ENCODE data around the gene APOBEC3B.
"Not testable (repeated sequence)": the region's sequence is repeated elsewhere in the genome, so short reads cannot be mapped to it uniquely, and the experiment has no call there.

APOBEC3B gene

GRCh38 chr22:38966380-38966702 is 15.8 kb upstream of the APOBEC3B start:
- no peak for DNase-seq

- no peak for DNase-seq
Observed at GRCh38 chr22:38966942-38967341, 15.2 kb upstream of the APOBEC3B start.

- peak in 1 of 51 donors; percentile 8 for DNase-seq
Observed at GRCh38 chr22:38967451-38968450, 14.4 kb upstream of the APOBEC3B start.

DNA sequence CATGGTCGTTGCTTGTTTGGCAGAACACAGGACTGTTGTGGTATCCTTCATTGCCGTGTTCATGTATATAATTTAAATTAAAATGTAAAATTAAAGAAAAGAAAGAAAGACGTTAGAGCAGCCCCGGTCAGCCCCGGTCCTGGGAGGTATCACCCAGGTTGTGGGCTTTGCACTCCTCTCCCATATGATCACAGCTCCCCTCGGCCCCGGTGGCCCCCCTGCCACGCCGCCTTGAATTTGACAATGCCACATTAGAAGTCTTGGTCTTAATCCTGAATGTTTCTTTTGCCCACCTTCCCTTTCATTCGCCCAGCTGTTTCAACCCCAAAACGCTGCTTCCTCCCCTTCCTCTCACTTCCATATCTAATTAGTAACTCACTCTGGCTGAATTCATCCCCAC is 13.3 kb upstream of the APOBEC3B start:
- no peak for DNase-seq

DNA sequence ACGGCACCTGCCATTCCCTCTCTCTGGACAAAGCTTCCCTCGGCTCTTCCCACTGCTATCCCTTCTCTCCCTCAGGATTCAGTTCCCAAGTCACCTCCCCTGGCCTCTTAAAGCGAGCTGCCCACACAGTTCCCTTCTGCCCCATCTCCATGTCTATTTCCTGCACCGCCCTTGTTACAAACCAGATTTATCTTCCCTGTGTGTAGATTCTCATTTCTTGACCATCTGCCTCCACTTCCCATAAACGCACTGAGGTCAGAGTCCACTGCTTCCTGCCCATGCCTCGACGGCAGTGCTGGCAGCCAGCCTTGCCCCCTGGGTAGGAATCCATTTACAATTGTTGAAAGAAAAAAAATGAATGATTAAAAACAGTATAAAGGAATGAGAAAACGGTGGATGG is 11.6 kb upstream of the APOBEC3B start:
- DNase-seq = no peak

- DNase-seq = no peak
Observed at GRCh38 chr22:38971202-38971601, 10.9 kb upstream of the APOBEC3B start.

DNA sequence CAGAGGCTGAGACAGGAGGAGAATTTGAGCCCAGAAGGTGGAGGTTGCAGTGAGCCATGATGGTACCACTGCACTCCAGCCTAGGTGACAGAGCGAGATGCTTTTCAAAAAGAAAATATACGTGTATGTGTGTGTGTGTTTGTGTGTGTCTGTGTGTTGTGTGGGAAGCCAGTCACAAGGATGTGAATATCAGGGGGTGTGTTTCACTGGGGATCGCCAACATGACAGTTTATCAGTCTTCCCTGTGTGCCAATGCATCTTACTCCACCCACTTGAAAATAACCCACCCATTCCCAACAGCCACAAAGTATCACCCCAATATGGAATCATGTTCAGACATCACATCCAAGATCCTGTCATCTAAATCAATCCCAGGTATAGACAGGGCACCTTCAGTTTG is 10.4 kb upstream of the APOBEC3B start:
- no peak for DNase-seq

GRCh38 chr22:38972558-38972957 is 9.6 kb upstream of the APOBEC3B start:
- DNase-seq = no peak

GRCh38 chr22:38973289-38974169 is 8.6 kb upstream of the APOBEC3B start:
- peak in 2 of 51 donors; percentile 4 to 5 for DNase-seq

GRCh38 chr22:38974170-38974825 is 7.8 kb upstream of the APOBEC3B start:
- no peak for DNase-seq

DNA sequence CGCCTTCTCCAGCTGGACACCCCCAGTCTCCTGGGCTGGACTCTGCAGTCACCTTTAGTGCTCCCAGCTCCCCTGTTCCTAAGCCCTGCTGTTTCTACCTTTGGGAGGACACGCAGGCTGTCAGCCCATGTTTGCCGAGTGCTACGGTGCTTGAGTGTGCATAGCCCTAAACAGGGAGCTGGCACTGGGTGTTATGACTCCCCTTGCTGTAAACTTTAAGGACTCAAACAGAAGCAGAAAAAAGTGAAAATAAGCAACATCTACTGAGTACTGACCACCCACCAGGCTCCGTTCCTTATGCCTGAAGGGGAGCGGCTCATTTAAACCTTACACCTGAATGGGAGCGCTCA is 7.3 kb upstream of the APOBEC3B start:
- no peak for DNase-seq

DNA sequence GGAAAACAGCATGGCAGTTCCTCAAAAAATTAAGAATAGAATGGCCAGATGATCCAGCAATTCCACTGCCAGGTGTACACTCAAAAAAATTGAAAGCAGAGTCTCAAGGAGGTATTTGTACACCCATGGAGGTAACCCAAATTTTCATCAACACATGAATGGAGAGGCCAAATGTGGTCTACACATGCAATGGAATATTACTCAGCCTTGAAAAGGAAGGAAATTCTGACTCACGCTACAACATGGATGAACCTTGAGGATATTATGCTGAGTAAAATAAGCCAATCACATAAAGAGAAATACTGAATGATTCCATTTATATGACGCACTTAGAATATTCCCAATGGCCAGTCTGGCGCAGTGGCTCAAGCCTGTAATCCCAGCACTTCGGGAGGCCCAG is 4.9 kb upstream of the APOBEC3B start:
- not testable (repeated sequence) for DNase-seq

GRCh38 chr22:38980587-38980986 is 1.6 kb upstream of the APOBEC3B start:
- DNase-seq = not testable (repeated sequence)

DNA sequence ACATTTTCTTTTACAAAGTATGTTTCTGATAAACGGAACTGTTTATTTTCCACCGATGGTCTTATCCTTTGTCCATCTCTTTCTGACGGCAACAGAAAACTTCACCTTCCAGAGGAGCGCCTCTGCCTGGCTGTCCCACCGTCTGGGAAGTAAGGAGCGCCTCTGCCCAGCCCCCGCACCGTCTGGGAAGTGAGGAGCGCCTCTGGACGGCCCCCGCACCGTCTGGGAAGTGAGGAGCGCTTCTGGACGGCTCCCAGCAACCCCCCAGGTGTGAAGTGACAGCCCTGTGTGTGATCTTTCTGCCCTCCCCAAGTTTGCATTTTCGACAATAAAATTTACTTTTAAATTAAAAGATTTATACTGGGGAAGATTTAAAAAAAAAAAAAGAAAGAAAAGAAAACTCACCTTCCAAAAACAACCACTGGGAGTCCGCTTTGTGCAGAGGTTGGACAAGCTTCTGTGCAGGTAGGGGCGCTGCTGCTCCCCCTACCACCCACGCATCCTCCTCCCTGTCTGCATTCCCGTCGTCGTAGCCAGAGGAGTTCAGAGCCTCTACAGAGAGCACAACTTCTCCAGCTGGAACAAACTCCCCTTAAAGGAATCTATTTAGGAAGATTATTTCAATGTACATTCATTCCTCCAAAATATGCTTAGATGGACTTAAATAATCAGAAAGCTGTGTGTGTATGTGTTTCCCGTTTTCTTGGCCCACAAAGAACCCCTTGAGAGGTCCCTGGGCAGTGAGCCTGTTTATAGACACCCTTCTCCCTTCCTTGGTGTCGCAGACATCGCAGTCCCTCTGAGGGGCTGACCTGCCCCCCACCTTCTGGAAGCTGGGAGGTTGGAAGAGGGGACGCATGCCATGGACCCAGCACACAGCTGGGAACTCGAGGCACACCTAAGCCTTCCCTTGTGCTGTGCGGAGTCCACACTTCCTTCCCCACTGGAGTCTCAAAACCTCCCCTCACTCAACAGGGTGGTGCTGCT is 849 bp upstream of the APOBEC3B start:
- DNase-seq = peak in 2 of 51 donors; percentile 2 to 6

DNA sequence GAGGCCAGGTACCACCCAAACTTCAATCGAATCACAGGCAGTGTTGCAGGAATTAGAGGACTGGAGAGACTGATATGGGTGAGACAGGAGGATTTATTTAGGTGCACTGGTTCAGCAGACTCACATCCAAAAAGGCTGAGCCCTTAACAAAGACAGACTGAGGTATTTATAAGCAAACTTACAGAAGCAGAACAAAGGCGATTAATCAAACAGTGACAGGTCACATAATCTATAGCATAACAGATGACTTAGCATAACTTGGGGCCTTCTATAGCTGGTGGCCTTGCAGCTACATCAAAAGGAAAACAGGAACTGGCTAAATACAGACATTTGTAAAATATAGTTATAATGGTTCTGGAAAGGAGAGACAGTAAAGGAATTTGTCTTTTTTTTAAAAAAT is 2.1 kb downstream of the APOBEC3B start:
- DNase-seq = no peak

DNA sequence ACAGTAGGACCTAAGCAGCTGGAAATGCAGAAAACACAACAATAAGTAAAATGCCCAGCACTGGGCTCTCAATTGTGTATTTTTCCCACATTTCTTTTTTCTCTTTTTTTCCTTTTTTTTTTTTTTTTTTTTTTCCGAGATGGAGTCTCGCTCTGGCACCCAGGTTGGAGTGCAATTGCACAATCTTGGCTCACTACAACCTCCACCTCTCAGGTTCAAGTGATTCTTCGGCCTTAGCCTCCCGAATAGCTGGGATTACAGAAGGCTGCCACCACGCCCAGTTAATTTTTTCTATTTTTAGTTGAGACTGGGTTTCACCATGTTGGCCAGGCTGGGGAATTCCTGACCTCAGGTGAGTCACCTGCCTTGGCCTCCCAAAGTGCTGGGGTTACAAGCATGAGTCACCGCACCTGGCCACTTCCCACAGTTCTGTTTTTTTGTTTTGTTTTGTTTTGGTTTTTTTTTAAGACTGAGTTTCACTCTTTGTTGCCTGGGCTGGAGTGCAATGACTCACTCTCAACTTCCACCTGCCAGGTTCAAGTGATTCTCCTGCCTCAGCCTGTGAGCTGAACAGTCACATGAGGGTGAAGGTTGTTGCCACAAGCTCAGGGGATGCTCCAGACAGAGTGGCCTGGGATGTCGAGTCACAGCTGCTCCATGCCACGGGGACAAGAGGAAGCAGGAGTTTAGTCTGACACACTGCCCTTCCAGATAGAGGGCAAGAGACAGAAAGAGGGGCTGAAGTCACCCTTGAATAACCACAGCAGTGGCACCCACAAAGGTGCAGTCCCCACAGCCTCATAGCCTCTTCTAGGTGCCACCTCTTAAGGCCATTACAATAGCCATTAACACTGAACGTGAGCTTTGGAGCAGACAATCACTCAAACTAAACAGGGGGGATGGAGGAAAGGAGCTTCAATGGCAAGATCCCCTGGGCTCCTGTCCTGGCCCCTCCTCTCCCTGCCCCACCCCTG is 2.9 kb downstream of the APOBEC3B start:
- DNase-seq = not testable (repeated sequence)

- no peak for DNase-seq
Observed at GRCh38 chr22:38986629-38987028, 4.5 kb downstream of the APOBEC3B start.

DNA sequence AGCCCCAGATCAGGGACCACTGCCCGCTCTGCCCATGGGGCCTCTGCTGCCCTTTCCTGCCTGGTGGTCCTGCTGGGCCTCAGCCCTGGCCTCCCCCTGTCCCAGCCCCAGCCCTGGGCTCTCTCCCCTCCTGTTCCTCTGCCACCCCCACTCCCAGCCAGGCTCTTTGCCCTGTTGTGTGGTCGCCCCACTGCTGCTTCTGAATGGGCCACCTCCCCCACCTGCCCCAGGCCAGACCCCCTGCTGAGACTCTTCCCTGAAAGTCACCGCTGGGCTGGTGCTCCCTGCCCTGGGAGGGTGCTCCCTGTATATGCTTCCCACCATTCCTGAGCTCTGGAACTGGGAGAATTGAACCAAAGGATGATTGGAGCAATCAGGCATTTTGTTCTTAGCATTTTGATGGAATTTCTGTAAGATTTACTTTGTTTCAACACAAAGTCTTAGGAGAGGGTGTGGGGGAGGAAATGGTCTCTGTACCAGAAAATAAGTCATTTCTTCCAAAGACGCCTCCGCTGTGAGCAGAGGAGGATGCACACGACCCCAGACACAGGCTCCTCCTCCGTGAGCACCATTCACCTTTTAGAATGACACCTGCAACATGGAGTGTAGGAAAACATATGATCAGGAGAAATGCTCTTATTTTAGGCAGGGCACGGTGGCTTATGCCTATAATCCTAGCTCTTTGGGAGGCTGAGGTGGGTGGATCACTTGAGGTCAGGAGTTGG is 5.2 kb downstream of the APOBEC3B start:
- DNase-seq = no peak

DNA sequence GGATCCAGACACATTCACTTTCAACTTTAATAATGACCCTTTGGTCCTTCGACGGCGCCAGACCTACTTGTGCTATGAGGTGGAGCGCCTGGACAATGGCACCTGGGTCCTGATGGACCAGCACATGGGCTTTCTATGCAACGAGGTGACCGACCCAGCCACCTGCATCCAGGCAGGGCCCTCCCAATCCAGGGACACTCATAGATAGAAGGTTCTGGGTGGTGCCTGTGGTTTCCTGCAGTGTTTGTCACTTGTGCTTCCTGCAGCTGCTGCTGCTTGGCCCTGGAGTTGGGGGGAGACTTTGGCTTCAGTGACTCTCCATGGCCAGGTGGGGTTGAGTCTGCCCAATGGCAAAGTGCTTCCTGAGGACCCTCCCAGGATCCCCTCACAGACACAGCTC is 7.3 kb downstream of the APOBEC3B start:
- no peak for DNase-seq

All from hypothalamus (tissue), 51 donors.